Renal cortex interstitium (tissue), 11 donors: ENCODE data around the gene CCDC158. TPM values are rescaled to one million over a fixed set of nuclear protein-coding genes. Genes with fewer than 3 reads are reported as not detected.
"Not testable (repeated sequence)": the region's sequence is repeated elsewhere in the genome, so short reads cannot be mapped to it uniquely, and the experiment has no call there.

ENCODE experiments used
- DNase-seq, 11 donors: peaks; one replicate each; pipeline ENCODE4 v3.0.0-alpha.2; 2013; ENCODE audit warnings: low read depth in 9 of 11, low spot score in 4 of 11; ENCODE audit errors: extremely low read depth in 1 of 11
- polyA plus RNA-seq, 3 donors: library from polyadenylated mRNA; unstranded; fragments of 120-200 nt; gene quantifications; one replicate each; pipeline ENCODE4 v1.2.1, GENCODE V29; 2013; ENCODE audit not compliant: insufficient read length in 3 of 3

Gene CCDC158
- polyA plus RNA-seq, 3 donors, result 0.49 to 1.4 (median 0.64) TPM

DNA sequence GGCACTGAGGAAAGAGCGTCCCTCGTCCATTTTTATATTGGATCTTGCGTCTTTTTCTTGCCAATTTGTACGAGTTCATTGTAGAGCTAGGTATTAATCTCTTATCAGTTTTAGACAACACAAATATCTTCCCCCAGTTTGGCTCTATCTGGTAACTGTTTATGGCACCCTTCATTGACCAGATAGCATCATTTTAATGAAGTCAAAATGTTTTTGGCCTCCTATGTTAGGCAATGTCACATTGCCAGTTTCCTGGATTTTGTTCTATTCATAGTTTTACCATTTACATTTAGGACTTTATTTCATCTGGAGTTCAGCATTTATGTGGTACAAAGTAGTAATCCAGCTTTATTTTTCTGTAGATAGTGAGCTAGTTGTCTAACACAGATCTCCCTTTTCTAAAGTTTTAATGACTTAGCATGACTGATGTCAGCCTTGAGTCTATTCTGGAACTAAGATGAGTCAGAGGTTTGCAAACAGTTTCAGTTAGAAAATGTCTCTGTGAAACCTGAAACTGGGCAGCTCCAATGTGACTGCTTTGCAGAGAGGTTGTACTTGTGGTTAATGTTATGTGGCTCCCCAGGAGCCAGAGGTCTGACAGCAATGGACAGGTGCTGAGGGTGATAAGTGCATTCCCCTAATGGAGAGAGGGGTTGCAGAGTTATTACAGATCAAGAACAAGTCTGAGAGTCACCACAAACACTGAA is 119.7 kb downstream of the CCDC158 start:
- DNase-seq, result peak in 1 of 11 donors; percentile 10

DNA sequence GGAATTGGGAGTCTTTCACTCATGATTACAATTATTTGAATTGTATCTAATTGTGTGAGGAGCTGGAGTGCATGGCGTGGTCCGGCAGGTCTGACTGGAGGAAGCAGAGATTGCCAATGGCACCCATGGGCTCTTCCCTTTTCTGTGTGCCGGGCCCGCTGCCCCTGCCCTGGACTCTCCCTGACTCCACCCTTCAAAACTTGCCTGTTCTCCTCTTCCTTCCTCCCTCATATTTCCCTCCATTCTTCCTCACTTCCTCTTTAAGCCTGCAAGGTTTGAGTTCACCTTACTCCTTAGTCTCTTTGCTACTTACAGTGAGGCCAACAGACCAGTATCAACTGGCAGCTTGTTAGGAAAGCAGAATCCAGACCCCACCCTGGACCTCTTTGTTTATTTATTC is 120.9 kb downstream of the CCDC158 start:
- DNase-seq, result no peak

DNA sequence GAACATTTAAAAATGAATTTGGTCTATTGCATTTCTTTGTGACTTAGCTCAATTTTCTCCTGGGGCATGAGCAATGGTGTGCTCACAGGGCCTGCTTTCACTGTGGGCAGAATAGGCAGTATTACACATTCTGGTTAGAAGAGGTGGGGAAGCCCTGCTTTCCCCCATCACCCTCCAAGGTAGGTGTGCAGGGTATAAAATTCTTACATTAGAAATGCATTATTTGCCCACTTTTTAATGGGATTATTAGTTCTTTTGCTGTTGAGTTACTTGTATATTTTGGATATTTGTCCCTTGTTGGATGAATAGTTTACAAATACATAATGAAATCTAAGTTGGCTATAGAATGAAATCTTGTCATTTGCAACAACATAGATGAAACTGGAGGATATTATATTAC is 122.7 kb downstream of the CCDC158 start:
- DNase-seq, result no peak

DNA sequence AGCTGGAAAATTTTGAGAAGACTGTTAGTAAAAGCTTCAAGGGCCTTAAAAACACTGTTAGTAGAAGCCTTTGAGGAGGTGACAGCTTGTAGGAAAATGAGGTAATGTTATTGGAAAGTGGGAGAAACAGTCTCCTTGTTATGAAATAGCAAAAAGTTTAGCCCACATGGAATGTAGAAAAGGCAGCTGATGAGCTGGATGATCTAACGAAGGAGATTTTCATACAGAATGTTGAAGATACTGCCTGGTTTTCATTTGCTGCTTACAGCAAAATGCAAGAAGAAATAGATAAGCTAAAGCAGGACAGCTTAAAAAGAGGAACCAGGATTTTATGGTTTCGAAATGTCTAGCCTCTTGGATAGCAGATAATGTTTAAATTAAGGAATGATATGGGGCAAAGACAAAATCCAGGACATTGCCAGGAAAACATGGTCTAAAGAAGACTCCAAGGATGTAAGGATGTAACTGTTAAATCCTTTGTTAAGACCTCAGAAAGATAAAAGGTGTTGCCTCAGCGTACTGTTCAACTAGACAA is 124.6 kb downstream of the CCDC158 start:
- no peak for DNase-seq

DNA sequence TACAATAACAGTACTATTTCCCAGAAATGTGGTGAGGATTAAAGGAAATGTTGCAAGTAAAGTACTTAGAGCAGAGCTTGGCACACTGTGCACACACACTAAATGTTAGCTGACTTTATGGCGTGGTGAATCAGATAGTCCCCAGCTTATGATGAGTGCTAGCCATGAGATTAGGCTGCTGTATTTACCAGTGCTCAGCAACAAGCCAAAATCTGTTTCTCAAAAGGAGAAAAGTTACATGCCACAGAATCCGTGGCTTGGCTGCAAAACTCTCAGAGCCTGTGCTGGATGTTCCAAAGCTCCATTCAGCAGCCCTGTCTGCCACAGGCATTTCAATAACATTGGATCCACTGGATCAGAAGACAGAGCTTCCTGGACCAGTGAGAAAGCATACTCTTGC is 127.2 kb downstream of the CCDC158 start:
- no peak for DNase-seq

DNA sequence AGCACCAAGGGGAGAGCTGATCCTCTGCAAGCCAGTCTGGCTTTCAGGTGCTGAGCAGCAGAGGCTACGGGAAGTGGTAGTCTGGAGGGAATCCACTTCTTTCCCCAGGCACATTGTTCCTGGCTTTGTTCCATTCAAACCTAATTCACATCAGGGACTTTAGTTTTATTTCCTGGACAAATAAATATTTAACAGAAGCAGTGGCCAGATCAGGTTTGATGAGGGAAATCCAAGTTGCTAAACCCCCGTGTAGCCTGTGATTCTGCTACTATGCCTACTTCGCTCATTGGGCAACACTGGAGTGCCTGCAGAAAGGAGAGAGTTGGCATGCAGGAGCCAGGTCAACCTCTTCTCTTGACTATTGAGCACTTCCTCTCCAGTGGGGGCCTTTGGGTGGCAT is 128.2 kb downstream of the CCDC158 start:
- DNase-seq, result no peak

DNA sequence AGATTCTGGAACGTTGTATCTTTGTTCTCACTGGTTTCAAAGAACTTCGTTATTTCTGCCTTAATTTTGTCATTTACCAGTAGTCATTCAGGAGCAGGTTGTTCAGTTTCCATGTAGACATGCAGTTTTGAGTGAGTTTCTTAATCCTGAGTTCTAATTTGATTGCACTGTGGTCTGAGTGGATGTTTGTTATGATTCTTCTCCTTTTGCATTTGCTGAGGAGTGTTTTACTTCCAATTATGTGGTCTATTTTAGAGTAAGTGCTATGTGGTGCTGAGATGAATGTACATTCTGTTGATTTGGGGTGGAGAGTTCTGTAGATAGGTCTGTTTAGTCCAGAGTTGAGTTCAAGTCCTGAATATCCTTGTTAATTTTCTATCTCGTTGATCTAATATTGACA is 133.1 kb downstream of the CCDC158 start:
- DNase-seq, result not testable (repeated sequence)

DNA sequence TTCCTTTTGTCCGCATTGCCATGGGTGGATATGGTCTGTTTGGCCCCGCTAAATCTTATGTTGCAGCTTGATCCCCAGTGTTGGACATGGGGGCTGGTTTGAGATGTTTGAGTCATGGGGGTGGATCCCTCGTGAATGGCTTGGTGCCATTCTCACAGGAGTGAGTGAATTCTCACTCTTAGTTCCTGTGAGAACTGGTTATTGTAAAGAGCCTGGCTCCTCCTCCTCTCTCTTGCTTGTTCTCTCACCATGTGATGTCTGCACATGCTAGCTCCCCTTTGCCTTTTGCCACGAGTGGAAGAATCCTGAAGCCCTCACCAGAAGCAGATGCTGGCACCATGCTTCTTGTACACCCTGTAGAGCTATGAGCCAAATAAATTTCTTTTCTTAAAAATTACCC is 137.0 kb downstream of the CCDC158 start:
- DNase-seq, result no peak

DNA sequence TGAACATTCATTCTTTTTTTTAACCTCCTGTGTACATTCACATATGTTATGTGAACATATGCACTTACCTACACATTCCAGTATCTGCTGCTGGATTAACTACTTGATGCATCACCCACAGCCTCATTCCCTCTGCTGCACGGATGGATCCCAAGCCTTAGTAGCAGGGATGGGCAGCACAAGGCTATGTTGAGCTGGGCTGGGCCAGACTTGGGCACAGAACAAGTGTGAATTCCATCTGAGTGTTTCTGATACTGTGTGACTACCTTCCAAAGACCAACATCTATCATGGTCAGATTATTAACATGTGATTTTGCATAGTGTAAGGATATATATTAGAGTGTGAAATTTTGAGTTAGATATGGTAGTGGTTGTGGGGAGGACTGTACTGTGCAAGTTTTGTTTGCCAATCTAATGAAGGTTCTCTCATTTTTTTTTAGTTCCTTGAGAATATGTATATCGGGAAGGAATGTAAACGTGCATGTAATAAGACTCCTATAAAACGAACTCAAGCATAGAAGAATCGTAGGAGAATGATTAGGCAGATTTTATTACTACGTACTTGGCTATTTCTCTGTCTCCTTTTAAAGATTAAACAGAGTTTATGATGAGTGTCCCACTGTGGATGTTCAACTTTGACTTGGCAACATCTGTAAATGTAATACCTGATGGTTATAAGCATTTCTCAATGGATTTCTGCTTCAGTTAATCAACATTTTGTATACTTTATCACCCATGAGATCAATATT is 137.8 kb downstream of the CCDC158 start:
- DNase-seq, result no peak

DNA sequence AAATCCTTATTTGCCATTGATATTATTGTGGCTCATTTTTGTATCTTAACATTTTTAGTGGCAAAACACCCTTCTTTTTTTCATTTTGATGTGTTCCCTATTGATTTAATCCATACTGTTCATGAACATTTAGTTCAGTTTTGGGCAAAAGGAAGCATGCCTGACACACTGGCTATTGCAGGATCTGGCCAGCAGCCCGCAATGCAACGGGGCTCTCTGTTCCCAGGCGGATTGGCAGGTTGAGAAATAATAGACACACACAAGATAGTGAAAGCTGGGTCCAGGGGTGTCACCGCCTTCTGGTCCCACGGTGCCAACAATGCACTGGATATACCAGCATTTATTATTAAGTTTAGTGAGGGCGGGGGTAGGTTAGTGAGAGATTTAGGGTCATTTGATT is 139.3 kb downstream of the CCDC158 start:
- DNase-seq, result not testable (repeated sequence)

DNA sequence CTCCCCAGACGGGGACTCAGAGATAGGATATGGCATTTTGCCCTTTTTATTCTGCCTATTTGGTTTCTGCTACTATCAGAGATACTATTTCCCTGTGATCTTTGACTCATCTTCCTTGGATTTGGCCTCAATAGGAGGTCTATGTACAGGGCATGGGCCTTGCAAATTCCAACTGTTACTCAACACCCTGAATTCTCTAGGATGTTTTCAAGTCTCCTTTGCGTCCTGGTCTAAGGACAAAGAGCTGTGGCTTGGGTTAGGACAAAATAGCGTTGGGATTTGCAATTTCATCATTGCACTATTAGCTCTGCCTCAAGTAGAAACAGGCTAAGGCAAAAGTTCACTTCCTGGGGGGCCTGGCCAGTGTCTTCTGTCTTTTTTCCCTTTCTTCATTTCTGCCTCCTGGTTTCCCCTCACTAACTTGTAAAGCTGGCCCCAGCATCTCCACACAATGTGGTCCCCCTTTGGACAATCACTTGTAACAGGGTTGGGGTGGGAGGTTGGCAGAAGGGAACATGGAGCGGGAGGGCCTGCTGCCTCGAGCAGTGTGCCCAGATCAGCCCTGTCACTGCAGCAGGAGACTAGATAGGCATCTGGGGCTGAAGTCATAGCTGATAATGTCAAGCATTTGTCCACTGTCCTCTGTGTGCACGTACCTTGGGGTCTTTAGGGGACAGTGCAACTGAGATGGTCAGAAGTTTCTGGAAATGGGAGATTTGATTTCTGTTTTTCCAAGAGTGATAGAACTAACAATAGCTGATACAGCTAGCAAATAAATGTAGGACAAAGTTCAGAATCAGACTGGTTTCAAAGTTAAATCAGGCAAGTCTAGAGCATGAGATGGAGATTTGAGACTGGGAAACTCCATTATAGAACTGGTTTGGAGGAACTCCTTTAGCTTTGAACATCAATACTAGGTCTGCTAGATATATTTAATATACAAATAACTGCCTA is 140.2 kb downstream of the CCDC158 start:
- DNase-seq, result no peak

DNA sequence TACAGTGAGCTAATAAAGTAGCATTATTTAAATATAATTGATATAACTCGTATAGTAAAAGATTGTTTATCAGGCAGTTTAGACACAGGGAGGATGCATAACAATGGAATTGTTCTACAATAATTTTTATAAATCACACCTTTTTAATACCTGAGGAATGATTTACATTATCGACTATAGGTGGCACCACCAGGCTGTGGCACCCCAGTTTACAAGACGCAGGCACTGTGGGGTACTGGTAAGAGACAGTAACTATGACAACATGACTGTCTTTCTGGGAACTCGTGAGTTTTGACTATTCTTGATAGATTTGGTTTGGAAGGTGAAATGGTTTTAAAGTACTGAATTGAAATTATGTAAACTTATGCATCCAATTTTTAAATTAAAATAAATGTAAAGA is 141.5 kb downstream of the CCDC158 start:
- DNase-seq, result no peak

DNA sequence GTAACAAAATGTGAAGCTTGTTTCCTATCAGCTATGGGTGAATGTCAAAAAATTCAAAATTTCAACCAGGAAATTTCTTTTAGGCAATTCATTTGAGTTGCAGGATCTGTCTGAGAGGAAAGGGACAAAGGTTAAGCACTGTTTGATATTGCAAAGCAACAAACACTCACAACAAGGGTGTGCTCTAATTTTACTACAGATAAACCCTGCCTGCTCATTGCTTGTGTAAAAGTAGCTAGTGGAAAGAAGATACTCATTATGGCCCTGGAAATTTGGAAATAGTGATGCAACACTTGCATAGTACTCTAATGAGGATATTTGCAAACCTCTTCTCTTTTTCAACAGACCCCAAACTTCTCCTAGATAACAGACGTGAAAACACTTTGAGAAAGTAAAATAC is 142.4 kb downstream of the CCDC158 start:
- no peak for DNase-seq

DNA sequence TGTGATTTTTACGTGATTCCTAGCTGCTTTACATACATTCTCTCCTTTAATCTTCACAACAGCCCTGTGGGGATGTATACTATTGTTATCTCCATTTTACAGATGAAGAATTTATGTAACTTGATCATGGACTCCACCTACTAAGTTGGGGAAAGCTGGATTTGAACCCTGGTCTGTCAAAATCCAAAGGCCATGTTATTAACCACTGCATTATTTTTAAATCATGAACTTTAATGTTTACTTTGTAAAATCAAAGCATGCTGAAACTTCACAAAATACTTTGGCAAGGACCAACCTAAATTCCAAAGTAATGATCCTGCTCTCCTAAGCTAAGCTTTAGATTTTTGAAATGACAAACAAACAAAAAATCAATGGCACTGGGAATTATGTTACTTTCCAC is 143.3 kb downstream of the CCDC158 start:
- no peak for DNase-seq

DNA sequence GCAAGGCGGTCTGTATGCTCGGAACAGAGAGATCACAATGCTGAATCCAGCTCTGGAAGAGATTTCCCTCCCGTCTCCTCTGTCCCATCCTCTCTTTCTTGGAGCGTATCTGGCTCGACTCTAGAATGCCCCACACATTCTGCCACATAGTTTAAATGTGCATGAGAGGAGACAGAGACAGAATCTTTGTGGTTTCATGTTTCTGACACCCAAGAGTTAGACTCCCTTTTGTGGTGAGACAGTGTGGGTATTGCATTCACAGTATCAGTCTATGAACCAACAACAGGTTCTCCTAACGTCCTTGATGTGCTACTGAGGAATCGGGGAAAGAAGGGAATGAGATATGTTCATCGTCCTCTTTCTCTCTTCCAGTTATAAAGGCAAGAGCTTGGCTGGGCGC is 144.1 kb downstream of the CCDC158 start:
- no peak for DNase-seq

DNA sequence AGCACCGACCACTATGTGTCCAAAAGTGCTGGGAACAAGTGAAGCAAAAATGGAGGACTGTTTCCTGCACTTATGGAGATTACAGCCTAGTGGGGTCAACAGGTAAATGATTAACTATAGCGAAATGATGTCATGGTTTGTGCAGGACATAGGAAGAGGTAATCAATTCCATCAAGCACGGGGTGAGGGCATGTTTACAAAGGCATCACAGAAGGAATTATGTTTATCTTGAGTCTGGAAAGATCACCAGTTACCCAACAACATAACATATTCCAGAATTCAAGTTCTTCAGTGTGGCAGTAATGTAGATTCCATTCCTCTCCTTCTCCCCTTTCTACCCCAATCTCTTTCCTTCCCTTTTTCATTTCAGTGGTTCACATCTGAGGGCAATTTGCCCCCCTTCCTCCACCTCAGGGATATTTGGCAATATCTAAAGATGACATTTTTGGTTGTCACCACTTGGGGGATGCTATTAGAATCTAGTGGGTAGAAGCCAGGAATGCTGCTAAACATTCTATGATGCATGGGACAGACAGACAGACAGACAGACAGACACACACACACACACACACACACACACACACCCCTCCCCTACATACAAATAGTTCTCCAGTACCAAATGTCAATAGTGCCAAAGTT is 145.3 kb downstream of the CCDC158 start:
- DNase-seq, result no peak

DNA sequence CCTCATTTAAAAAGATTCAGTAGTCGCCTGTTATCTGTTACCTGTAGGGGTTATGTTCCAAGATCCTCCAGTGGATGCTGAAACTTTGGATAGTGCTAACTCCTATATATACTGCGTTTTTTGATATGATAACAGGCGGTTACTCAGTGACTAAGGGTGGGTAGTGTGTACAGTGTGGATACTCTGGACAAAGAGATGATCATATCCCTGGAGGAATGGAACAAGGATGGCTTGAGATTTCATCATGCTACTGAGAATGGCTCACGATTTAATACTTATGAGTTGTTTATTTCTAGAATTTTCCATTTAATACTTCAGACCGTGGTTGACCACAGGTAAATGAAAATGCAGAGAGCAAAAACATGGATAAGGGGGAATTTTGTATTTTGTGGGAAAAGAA is 147.9 kb downstream of the CCDC158 start:
- DNase-seq, result no peak

DNA sequence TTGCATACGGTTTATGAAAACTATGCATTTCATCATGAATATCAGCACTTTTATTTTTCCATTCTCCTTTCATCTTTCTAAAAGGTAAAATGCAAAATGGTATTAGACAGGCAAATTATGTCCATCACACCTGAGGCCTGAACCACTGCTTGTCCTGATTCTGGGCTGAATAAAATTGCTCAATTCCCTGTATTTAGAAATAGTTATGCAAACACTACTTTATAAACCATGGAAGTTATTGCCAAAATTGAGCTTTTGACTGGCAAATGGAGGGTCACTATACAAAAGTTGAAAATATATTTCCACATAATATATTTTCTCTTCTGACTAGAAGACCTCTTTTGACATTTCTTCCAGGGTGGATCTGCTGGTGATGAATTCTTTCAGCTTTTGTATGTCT is 148.4 kb downstream of the CCDC158 start:
- DNase-seq, result no peak

DNA sequence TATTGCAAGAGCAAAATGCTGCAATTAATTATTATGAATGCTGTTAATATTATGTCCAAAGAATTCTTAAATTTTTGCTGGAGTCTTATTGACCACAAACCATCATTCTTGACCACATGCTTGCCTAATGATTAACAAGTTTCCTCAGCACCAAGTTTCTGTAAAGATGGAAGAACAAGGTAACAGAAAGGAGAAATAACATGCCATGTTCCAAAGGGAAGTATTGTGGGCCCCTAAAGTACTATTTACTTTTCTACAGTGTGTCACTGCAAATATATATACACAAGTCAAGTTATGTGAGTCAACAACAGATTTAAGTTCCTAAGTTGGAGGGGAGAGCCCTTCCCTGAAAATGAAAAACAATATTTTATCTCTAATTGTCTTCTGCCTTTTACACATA is 148.9 kb downstream of the CCDC158 start:
- no peak for DNase-seq
